ENCODE results near the gene TOM1L2.

The TOM1L2 gene

GRCh38 chr17:17837966-17838962, 133.9 kb downstream of the TOM1L2 start:
- TF ChIP-seq CTCF (IDR thresholded peaks at IDR 0.05): no peak

GRCh38 chr17:17837380-17837821, 134.8 kb downstream of the TOM1L2 start:
- no peak for TF ChIP-seq CTCF (IDR thresholded peaks at IDR 0.05)

DNA sequence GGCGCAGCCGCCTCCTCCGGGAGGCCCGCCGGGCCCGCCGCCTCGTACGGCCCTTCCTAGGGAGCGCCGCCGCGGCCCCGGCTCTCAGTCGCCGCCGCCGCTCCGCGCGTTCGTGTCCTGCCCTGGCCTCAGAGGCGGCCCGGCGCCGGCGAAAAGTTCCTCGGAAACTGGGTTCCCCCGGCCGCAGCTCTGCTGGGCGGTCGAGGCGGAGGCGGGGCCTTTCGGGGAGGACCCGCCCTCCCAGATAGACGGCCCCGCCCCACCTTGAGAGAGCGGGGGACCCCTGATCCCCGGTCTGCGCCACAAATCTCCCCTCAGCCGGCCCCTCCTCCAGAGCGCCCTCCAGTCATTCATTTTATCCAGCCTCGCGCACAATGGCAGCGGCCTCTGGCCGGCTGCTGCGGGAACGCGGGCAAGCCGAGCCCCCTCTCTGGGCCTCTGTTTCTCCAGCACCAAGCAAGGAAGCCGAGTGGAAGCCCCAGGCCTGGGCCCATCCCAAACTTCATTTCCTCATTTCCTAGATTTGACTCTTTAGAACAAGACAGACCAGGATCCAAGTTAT, 135.3 kb downstream of the TOM1L2 start, which contains the start of gene SREBF1:
Gene SREBF1, minus strand, starts transcription at position 169 of the 562 bp plus-strand sequence. CDS start 169 bp downstream, outside the sequence.
- TF ChIP-seq CTCF (IDR thresholded peaks at IDR 0.05): no peak

DNA sequence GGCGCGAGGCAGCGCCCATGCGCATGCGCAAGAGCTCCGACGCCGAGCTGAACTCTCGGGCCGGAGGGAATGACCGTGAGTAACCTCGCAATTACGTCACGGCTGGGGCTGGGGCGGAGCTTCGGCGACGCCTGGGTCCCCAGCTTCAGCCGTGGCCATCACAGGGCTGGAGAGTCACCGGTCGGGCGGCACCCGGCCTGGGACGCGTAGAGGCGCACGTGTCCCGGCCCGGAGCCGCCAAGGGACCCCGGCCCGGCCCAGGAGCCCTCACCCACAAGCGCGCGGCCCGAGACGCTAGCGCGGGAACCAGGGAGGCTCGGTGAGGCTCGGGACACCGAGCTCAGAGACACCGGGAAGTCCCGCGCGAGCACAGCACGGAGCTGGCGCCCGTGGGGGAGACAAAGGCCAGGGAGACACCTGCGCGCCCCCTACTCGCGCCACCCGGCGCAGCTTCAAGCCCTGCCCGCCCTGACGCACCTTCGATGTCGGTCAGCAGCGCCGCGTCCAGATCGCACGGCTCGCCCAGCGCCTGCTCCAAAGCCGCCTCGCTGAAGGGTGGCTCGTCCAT, 135.9 kb downstream of the TOM1L2 start:
- TF ChIP-seq CTCF (IDR thresholded peaks at IDR 0.05): no peak

DNA sequence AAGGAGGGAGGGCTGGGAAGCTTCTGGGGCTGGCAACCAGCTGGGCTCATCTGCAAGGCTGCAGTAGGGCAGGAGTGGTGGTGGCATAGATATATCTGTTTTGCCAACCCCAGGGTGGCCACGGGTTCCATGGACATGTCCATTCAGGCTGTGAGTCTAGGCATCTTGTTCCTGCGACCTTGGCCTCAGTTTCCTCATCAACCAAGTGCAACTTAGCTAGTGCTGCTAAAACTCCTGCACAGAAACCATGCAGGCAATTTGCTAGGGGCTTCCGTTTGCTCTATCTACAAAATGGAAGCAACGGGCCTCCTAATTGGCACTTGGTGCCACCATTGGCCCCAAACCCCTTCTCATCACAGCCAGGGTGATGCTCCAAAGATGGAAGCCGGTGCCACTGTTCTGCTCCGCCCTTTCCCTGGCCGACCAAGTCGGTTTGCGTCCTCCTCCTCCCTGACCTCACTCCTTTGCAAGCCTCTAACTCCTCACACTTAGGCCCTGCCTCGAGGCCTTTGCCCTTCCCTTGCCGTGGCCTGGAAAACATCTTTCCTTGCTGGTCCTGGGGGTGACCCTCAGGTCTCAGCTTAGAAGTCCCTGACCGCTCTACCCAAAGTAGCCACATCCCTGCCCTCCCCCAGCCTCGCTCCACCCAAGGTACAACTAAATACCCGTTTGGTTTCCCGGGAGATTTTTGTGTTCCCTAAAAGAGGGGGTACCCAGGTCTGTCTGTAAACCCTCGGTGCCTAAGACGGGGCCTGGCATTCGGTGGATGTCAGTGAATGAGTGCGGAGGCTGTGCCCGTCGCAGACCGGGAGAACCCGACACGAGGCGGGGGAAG, 136.6 kb downstream of the TOM1L2 start:
- TF ChIP-seq CTCF (IDR thresholded peaks at IDR 0.05): no peak

DNA sequence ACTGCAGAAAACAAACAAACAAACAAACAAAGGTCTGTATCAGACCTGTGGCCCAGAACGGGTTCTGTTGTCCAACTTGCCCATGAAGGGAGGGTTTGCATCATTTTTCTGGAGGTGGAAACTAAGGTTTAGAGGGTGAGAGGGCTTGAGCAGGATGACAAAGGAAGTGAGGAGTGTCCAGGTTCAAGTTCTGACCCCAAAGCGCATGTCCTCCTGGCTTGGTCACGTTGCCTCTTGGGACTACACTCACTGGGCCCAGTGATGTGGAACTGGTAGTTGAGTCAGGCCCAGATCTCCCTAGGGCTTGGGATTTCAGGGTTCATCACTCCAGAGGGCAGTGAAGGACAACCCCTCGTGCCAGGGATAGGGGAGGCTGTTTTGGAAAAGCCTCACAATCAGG, 137.2 kb downstream of the TOM1L2 start:
- no peak for TF ChIP-seq CTCF (IDR thresholded peaks at IDR 0.05)

Measured in LNCAP (cell line).